ENCODE measurements around the gene VSTM1.

VSTM1 gene

DNA sequence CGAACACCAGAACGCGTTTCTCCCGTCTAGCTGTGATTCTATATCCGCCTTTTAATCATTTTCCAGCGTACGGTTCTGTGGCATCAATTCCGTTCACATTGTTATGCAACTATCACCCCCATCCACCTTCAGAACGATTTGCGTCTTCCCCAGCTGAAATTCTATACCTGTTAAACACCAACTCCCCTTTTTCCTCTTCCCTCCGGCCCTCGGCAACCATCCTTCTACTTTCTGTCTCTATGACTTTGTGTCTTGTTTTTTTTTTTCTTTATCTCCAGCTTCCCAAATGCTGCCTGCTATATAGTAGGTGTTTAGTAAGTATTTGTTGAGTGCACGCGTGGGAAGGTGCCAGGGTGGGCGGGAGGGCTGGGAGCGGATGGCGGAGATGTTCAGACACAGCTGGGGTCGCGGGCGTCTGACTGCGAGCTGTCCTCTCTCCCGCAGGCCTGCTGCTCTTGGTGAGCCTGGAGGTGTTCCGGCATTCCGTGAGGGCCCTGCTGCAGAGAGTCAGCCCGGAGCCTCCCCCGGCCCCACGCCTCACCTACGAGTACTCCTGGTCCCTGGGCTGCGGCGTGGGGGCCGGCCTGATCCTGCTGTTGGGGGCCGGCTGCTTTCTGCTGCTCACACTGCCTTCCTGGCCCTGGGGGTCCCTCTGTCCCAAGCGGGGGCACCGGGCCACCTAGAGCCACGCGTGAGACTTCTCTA lies 52.0 kb downstream of the VSTM1 start:
- DNase-seq (ENCODE audit: low spot score), result peak; percentile 61

DNA sequence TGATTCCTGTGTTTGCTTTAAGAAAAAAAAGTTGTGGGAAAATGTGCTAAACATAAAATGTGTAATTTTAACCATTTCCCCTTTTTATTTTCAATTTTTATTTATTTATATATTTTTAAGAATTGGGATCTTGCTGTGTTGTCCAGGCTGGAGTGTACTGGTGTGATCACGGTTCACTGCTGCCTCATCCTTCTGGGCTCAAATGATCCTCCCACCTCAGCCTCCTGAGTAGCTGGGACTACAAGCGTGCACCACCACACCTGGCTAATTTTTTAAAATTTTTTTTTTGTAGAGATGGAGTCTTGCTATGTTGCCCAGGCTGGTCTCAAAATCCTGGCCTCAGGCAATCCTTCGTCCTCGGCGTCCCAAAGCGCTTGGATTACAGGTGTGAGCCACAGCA lies 53.2 kb downstream of the VSTM1 start:
- no peak for DNase-seq (ENCODE audit: low spot score)

DNA sequence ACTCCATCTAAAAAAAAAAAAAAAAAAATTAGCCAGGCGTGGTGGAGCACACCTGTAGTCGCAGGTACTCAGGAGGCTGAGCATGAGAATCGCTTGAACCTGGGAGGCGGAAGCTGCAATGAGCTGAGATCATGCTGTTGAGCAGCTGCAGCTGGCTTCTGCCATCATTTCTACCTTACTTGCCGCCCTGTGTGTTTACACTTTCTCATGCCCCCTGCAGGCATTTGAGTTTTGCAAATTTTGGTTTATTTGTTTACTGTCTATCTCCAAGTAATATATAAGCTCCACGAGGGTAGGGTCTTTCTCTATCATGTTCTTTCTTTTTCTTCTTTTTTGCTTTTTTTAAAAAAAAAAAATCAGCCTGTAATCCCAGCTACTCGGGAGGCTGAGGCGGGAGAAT lies 54.3 kb downstream of the VSTM1 start:
- DNase-seq (ENCODE audit: low spot score), result no peak

DNA sequence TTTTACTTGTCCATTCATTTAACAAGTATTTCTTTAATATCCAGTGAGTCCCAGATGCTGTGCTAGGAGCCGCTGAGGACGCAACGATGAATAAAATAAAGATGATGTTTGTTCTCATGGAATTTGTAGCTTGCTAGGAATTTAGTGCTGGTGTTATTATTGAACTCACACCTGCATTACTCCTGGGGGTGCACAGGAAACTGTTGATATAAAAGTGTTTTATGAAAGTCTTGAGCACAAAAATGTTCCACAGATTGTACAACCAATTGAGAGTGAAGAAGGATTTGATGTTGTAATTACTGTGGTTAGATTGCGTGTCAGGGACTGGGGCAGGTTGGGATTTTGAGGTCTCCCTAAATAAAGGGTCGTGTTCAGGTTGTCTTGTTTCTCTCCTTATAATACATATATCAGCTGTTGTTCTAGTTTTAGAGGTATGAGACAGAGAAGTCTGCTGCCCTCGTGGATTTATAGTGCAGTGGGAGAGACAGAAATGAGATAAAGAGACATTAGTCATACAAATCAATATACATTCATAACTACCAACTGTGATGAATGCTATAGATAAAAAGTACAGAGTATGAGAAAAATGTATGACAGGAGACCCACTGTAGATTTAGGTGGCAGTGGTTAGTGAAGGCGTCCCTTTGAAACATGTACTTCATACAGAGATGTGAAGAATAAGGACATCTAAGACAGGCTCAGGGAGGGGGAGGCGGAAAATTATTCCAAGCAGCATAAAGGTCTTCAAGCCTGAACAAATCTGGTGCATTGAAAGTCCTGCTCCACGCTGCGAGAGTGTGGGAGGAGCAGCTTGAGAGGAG lies 61.0 kb downstream of the VSTM1 start:
- DNase-seq (ENCODE audit: low spot score), result no peak

DNA sequence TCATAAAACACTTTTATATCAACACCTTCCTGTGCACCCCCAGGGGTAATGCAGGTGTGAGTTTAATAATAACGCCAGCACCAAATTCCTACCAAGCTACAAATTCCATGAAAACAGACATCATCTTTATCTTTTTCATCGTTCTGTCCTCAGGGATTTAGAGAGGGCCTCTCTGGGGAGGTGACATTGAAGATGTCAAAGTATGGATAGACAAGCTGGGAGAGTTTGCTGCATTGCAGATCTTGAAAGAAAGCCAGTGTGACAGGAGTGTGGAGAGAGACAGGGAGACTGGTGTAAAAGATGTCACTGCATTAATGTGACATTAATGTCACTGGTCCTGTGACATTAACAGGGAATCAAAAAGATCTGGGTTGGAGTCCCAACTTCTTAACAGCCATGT lies 62.2 kb downstream of the VSTM1 start:
- no peak for DNase-seq (ENCODE audit: low spot score)

DNA sequence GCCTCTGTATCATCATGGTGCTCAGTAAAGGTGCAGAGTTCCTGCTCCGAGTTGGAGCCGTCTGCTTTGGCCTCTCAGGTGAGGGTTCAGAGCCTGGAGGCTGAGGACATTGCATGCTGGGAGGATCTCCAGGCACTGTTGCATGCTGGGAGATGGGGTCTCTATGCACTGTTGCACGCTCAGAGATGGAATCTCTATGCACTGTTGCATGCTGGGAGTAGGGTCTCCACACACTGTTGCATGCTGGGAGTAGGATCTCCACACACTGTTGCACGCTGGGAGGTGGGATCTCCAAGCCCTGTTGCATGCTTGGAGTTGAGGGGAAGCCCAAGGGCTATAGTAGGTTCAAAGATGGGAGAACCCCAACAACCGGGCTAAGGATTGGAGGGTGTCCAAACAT lies 64.0 kb downstream of the VSTM1 start:
- no peak for DNase-seq (ENCODE audit: low spot score)

DNA sequence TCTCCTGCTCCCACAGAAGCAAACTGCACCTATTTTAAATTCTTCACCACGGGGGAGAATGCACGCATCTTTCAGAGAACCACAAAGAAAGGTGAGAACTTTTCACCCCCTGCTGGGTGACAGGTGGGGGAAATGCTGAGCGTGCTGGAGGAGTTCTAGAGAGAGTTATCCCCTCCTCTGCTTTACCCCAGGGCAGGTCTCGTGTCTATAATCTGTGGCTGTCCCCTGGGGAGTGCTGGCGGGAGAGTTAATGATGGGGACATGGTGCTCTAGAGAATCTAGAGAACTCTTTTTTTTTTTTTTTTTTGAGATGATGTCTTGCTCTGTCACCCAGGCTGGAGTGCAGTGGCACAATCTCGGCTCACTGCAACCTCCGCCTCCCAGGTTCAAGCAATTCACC lies 65.5 kb downstream of the VSTM1 start:
- no peak for DNase-seq (ENCODE audit: low spot score)

DNA sequence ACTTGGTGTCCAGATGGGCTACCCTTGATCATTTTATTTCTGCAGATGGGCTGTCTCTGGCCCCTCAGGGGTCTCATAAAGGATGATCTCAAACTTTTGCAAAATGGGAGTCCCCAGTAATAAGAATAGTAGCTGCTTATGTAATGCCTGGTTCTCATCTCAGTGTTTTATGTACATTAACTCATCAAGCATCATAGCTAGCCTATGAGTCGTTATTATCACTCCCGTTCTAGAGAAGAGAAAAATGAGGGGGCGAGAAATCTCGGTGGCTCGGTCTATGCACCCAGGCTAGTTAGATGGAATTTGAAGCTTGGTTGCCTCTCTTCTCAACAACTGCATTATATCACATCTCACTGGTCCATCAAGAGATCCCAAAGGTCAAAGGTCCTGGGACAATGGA lies 68.9 kb downstream of the VSTM1 start:
- no peak for DNase-seq (ENCODE audit: low spot score)

DNA sequence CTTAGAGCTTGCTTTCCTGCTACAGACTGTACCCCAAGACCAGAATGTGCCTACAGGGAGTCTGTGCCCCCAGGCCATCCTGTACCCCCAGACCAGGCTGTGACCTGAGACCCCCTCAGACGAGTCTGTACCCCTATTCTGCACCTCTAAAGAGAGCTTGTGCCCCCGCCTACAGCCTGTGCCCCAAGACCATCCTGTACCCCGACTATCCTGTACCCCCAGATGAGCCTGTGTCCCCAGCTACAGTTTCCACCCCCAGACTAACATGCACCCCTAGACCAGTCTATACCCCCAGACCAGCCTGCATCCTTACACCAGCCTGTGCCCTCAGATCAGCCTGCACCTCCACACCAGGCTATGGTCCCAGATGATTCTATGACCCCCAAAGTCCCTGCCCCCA lies 70.2 kb downstream of the VSTM1 start:
- DNase-seq (ENCODE audit: low spot score), result no peak

DNA sequence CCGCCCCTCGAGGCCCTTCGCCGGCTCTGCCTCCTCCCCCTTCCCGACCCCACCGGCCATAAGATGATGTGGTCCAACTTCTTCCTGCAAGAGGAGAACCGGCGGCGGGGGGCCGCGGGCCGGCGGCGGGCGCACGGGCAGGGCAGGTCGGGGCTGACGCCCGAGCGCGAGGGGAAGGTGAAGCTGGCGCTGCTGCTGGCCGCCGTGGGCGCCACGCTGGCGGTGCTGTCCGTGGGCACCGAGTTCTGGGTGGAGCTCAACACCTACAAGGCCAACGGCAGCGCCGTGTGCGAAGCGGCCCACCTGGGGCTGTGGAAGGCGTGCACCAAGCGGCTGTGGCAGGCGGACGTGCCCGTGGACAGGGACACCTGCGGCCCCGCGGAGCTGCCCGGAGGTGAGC lies 70.9 kb downstream of the VSTM1 start:
- no peak for DNase-seq (ENCODE audit: low spot score)

DNA sequence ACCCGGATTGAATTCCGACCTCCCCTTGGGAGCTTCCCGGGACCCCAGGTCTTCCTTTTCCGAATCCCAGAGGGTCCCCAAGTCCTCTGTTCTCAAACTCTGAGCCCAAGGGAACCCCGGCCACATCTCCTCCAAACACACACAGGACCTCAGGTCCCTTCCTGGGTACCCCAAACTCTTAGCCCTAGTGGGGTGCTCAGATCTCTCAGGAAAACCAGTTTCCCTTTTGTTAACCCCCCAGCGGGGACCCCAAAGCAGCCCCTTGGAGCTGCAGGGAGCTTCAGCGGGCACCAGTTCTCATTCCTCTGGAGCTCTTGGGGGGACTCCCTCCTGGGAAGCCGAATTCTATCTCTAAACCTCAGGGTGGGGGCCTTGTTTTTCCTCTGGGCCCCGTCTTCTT lies 71.5 kb downstream of the VSTM1 start:
- no peak for DNase-seq (ENCODE audit: low spot score)

DNA sequence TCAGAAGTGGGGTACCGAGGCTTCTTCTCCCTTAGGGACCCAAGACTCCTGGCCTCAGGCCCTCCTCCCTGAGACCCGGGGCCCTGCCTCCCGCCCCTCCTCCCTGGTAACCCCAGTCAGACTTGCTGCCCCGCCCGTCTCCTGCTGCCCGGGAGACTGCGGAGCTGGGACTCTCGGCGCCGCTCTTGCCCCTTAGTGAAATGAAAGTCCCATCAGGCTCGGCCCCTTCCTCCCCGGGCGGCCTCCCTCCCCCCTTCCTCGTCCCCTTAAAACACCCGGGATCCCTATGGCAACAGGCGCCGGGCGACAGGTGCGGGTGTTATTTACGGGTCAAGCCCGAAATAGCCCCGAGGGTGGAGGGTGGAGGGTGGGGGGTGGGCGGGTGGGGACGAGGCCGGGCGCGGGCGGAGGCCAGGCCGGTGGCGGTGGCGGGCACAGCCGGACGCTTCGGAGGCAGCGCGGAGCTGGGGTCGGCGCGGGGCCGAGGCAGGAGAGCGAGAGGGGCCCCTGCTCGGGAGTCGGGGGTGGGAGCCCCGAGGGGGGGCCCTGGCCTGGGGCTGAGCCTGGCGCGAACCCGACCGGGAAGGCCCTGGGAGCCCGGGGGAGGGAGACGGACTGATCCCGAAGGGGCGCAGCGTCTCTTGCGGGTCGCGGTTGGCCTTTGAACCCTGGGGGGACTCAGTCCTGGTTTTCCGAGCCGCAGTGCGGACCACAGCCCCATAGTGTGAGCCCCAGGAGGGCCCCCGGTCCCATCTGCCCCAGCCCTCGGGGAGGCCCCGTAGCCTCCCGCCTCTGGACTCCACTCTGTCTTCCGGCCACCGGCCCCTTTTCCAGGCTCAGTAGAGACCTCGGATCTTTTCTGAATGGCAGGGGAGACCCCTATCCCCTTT lies 72.2 kb downstream of the VSTM1 start, which contains the start of gene CACNG6:
TSS of gene CACNG6 (plus strand) at position 414 of the 890 bp plus-strand sequence. CDS start 1,241 bp downstream, outside the sequence.
- DNase-seq (ENCODE audit: low spot score), result peak; percentile 78
